Measurements from ENCODE around the gene CARF. TPM values are rescaled to one million over a fixed set of nuclear protein-coding genes. Genes with fewer than 3 reads are reported as not detected.

Gene CARF
- total and polyA plus RNA-seq, 2 of the 13 experiments (the other 11 are each of a cell fraction or from before 2014, with no cell fraction given) = 3.0 to 5.4 TPM

- TF ChIP-seq ZNF570 (CRISPR knock-in tag; IDR thresholded peaks at IDR 0.05; ENCODE audit: borderline replicate concordance) (0 out of 2 replicates have a peak, but pooled peaks have one; percentile 5), ZNF253 (CRISPR knock-in tag; IDR thresholded peaks at IDR 0.05; ENCODE audit: borderline replicate concordance) (no peak), RORA (CRISPR knock-in tag; IDR thresholded peaks at IDR 0.05) (no peak), MYNN (CRISPR knock-in tag; IDR thresholded peaks at IDR 0.05; ENCODE audit: low read depth) (0 out of 2 replicates have a peak, but pooled peaks have one; percentile 48), NCOA2 (CRISPR knock-in tag; IDR thresholded peaks at IDR 0.05) (no peak), ZNF850 (CRISPR knock-in tag; conservative IDR thresholded peaks at IDR 0.05) (no peak), NFE2L2 (IDR thresholded peaks at IDR 0.05; ENCODE audit: low read length) (no peak), CHD4 (IDR thresholded peaks at IDR 0.05; ENCODE audit: borderline replicate concordance, low read length) (no peak), ZNF230 (CRISPR knock-in tag; IDR thresholded peaks at IDR 0.05) (no peak; the same call in none of the 2 replicates), ZNF619 (CRISPR knock-in tag; IDR thresholded peaks at IDR 0.05) (no peak), AKNA (CRISPR knock-in tag; IDR thresholded peaks at IDR 0.05; ENCODE audit: borderline replicate concordance) (no peak), PCBP1 (IDR thresholded peaks at IDR 0.05; ENCODE audit: borderline replicate concordance, low read depth, low read length) (no peak), CENPBD1 (CRISPR knock-in tag; IDR thresholded peaks at IDR 0.05; ENCODE audit: borderline replicate concordance, low read depth) (no peak), IKZF1 (IDR thresholded peaks at IDR 0.05) (no peak), ZMAT3 (CRISPR knock-in tag; conservative IDR thresholded peaks at IDR 0.05) (no peak; the same call in 1 of the 2 replicates), POGZ (CRISPR knock-in tag; IDR thresholded peaks at IDR 0.05) (no peak; the same call in 1 of the 2 replicates)
- TF ChIP-seq, protein P1, sequence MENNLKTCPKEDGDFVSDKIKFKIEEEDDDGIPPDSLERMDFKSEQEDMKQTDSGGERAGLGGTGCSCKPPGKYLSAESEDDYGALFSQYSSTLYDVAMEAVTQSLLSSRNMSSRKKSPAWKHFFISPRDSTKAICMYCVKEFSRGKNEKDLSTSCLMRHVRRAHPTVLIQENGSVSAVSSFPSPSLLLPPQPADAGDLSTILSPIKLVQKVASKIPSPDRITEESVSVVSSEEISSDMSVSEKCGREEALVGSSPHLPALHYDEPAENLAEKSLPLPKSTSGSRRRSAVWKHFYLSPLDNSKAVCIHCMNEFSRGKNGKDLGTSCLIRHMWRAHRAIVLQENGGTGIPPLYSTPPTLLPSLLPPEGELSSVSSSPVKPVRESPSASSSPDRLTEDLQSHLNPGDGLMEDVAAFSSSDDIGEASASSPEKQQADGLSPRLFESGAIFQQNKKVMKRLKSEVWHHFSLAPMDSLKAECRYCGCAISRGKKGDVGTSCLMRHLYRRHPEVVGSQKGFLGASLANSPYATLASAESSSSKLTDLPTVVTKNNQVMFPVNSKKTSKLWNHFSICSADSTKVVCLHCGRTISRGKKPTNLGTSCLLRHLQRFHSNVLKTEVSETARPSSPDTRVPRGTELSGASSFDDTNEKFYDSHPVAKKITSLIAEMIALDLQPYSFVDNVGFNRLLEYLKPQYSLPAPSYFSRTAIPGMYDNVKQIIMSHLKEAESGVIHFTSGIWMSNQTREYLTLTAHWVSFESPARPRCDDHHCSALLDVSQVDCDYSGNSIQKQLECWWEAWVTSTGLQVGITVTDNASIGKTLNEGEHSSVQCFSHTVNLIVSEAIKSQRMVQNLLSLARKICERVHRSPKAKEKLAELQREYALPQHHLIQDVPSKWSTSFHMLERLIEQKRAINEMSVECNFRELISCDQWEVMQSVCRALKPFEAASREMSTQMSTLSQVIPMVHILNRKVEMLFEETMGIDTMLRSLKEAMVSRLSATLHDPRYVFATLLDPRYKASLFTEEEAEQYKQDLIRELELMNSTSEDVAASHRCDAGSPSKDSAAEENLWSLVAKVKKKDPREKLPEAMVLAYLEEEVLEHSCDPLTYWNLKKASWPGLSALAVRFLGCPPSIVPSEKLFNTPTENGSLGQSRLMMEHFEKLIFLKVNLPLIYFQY (CRISPR knock-in tag; IDR thresholded peaks at IDR 0.05; ENCODE audit: borderline replicate concordance) = no peak
- TF ChIP-seq, protein P2, sequence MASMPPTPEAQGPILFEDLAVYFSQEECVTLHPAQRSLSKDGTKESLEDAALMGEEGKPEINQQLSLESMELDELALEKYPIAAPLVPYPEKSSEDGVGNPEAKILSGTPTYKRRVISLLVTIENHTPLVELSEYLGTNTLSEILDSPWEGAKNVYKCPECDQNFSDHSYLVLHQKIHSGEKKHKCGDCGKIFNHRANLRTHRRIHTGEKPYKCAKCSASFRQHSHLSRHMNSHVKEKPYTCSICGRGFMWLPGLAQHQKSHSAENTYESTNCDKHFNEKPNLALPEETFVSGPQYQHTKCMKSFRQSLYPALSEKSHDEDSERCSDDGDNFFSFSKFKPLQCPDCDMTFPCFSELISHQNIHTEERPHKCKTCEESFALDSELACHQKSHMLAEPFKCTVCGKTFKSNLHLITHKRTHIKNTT (CRISPR knock-in tag; IDR thresholded peaks at IDR 0.05) = 0 out of 2 replicates have a peak, but pooled peaks have one; percentile 70
These were observed 40.6 kb upstream of the CARF start, which contains the start of gene ICA1L (continued) for GRCh38 chr2:202871300-202872141.

Data from HepG2 (cell line).